Tibial nerve (tissue), 4 donors: ENCODE results near the gene SPNS3. TPM values are rescaled to one million over a fixed set of nuclear protein-coding genes. Genes with fewer than 3 reads are reported as not detected.

Experiments
- DNase-seq, 2 donors: peaks; one replicate each; pipeline ENCODE4 v3.0.0-alpha.2; 2019; ENCODE audit warnings: low spot score in 2 of 2
- H3K27ac ChIP-seq, 4 donors: fragments of 200-600 bp; sonication (generic) in 3 of 4; one replicate each; pipeline ENCODE4 v1.5.1; 2017 to 2019; ENCODE audit warnings: mild to moderate bottlenecking in 1 of 4
- H3K27me3 ChIP-seq, 2 donors: fragments of 200-600 bp; sonication (generic) in 1 of 2; one replicate each; pipeline versions ENCODE4 v1.5.1 to v1.6.0; 2017 to 2019
- H3K36me3 ChIP-seq, 3 donors: fragments of 200-600 bp; sonication (generic); one replicate each; pipeline ENCODE4 v1.5.1; 2018 to 2019
- H3K4me1 ChIP-seq, 4 donors: fragments of 200-600 bp; sonication (generic) in 3 of 4; one replicate each; pipeline ENCODE4 v1.5.1; 2017 to 2019
- H3K4me3 ChIP-seq, 4 donors: fragments of 200-600 bp; sonication (generic) in 3 of 4; one replicate each; pipeline ENCODE4 v1.5.1; 2017 to 2019; ENCODE audit warnings: mild to moderate bottlenecking in 1 of 4, moderate library complexity in 1 of 4
- H3K9me3 ChIP-seq, 4 donors: fragments of 200-600 bp; sonication (generic) in 3 of 4; one replicate each; pipeline ENCODE4 v1.5.1; 2017 to 2019
- CTCF ChIP-seq, 5 experiments: fragments of 200-600 bp in 3 of 5; fragments of 450-650 bp in 2 of 5; sonication (generic) in 3 of 5; IDR thresholded peaks; one replicate each; pipeline ENCODE4 v1.5.1; 2016 to 2019; ENCODE audit warnings: antibody characterized with exemption in 5 of 5, mild to moderate bottlenecking in 3 of 5, moderate library complexity in 2 of 5
- EP300 ChIP-seq, 2 donors: sonication (generic); formaldehyde crosslinking; IDR thresholded peaks; one replicate each; pipeline ENCODE4 v1.6.1; 2017; ENCODE audit warnings: antibody characterized with exemption in 2 of 2, mild to moderate bottlenecking in 1 of 2
- POLR2A ChIP-seq, 2 donors: fragments of 450-650 bp; IDR thresholded peaks; one replicate each; pipeline ENCODE4 v1.6.1; 2017; ENCODE audit warnings: antibody characterized with exemption in 2 of 2, mild to moderate bottlenecking in 2 of 2, moderate library complexity in 2 of 2
- WGBS, 2 donors: methylation state at CpG; one replicate each; pipeline ENCODE4 v1.1.5; 2018; 5-methylcytosine and 5-hydroxymethylcytosine counted together
- total RNA-seq, 4 donors: library from RNA; depleted of rRNA; stranded (reverse); fragments of >200 nt; gene quantifications; one replicate each; pipeline ENCODE4 v1.1.0, GENCODE V29; 2016

The SPNS3 gene
- total RNA-seq, 4 donors from 2014 or later, result 0.44 TPM; not detected in 3

DNA sequence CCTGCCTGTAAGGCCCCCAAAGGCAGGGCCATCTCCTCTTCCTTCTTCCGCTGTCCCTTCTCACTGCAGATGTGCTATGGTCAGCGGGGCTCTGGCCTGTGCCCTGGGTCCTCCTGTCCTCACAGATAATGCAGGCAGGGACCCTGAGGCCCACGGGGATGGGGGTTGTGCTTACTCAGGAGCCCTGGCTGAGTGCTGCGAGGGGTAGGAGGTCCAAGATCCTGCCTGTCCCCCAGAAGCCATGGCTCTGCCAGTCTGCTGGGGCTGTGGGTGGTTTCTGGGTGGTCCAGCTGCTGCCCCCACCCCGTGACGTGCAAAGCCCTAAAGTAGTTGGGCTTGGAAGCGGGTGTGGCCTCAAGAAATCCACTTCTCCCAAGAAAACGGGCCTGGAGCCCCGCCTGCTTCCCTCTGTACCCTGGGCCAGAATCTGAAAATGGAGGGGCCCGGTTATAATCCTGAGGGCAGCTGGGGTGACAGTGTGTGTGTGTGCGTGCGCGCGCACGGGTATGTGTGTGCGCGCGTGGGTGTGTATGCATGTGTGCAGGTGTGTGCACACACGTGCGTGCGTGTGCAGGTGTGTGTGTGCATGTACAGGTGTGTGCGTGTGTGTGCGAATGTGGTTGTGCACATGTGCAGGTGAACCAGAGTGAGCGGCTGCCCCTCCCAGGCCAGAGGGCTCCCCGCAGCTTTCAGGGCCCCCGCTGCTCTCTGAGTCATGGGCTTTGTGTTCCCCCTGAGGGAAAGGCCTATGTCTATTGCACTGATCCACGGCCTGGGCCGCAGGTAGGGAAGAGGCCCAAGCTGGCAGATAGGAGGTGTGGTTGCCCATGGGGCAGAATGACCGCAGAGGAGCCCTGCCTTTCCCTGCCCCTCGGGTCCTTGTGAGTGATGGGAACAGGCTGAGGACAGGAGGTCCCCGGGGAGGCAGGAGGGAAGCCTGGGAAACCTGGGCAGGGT lies 78.7 kb downstream of the SPNS3 start:
- Histone ChIP-seq H3K27ac (no peak overlapping the region), H3K27me3 (no peaks in the 10 kb centered on the region), H3K4me3 (no peak overlapping the region), H3K36me3 (no peaks in the 10 kb centered on the region), H3K9me3 (no peaks in the 10 kb centered on the region), H3K4me1 (peaks cover 0 to 8% (median 2%) of the 10 kb centered on the region in 4 donors)
- TF ChIP-seq CTCF (IDR thresholded peaks at IDR 0.05) (no peak), EP300 (IDR thresholded peaks at IDR 0.05) (no peak), POLR2A (IDR thresholded peaks at IDR 0.05) (no peak)
- 84 to 89% methylated on average over 29 of the region's 31 CpGs for WGBS, 2 donors
- no peak for DNase-seq

DNA sequence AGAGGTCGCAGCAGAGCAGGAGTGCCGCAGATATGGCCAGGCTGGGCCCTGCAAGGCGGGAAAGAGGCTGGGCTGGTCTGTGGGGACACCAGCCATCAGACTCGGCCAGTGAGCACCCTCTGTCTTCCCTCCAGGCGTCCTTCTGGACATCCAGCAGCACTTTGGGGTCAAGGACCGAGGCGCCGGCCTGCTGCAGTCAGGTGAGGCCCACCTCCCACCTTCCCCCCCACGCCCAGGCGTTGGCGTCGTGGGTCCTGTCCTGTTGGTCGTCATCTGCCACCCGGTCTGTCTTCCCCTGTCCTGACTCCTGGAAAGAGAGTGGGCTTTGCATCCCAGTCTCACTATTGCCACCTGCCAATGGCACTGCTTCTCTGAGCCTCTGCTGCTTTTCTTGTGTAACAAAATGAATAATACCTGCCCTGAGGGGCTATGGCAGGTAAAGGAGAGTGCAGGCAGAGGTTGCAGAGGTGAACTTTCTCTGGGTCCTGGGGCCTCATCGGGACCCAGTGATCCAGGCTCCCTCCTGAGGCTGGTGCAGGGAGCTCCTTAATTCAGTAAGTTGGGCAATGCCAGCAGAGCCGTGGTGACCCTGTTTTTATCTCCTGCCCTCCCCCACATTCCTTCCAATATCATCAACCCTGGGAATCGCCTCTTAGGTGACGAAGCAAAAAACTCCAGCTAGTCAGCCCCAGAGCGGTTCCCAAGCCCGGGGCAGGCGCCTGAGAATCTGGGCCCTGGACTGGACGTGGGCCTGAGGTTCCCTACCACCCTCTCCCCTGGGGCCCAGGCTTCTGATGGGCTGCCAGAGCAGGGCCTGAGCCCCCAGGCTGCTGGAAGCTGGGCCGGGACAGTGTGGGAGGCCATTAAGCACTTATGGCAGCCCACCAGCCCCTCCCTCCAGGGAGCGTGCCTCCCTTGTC lies 79.6 kb downstream of the SPNS3 start:
- Histone ChIP-seq H3K4me3 (no peak overlapping the region), H3K27ac (peak overlapping the region in 2 of 4 donors; percentile 28 to 29), H3K36me3 (no peaks in the 10 kb centered on the region), H3K27me3 (no peaks in the 10 kb centered on the region), H3K9me3 (no peaks in the 10 kb centered on the region), H3K4me1 (peaks cover 0 to 8% (median 2%) of the 10 kb centered on the region in 4 donors)
- no peak for DNase-seq
- WGBS, 2 donors, result 75 to 82% methylated on average over 24 of the region's 24 CpGs
- TF ChIP-seq POLR2A (IDR thresholded peaks at IDR 0.05) (no peak), CTCF (IDR thresholded peaks at IDR 0.05) (no peak), EP300 (IDR thresholded peaks at IDR 0.05) (no peak)

DNA sequence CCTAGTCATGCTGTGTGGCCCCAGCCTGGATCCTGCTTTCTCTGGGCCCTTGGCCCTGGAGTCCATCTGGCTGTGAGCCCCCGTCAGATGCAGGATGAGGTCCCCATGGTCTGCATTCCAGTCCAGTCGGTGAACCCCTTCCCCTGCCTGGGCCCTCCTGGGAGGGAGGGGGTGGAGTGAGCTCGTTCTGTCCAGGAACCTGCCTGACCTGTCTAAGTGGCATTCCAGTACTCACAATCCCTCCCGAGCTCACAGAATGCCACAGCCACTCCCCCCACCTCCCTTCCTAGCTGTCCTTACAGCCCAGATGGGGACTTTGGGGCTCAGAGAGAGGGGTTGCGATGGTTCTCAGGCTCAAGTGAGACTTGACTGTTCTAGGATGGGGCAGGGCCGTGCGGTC lies 80.5 kb downstream of the SPNS3 start:
- WGBS, 2 donors, result 51 to 82% methylated on average over 4 to 7 of the region's 7 CpGs
- H3K9me3 ChIP-seq, result no peaks in the 10 kb centered on the region

GRCh38 chr17:4514779-4515178 lies 81.0 kb downstream of the SPNS3 start:
- TF ChIP-seq POLR2A (IDR thresholded peaks at IDR 0.05) (no peak), CTCF (IDR thresholded peaks at IDR 0.05) (no peak), EP300 (IDR thresholded peaks at IDR 0.05) (no peak)
- Histone ChIP-seq H3K27ac (no peak overlapping the region), H3K36me3 (no peaks in the 10 kb centered on the region), H3K4me1 (peaks cover 0 to 13% (median under 1%) of the 10 kb centered on the region in 4 donors), H3K27me3 (no peaks in the 10 kb centered on the region), H3K4me3 (no peak overlapping the region), H3K9me3 (no peaks in the 10 kb centered on the region)
- 70 to 72% methylated on average over 10 to 11 of the region's 11 CpGs for WGBS, 2 donors
- no peak for DNase-seq

More for the DNA sequence above, 80.5 kb downstream of the SPNS3 start:
- Histone ChIP-seq H3K27ac (peak overlapping the region in 2 of 4 donors; percentile 28 to 29), H3K4me3 (no peak overlapping the region), H3K27me3 (no peaks in the 10 kb centered on the region), H3K36me3 (no peaks in the 10 kb centered on the region), H3K4me1 (peaks cover 0 to 12% (median 3%) of the 10 kb centered on the region in 4 donors)
- no peak for DNase-seq
- no peak for TF ChIP-seq POLR2A (IDR thresholded peaks at IDR 0.05)

DNA sequence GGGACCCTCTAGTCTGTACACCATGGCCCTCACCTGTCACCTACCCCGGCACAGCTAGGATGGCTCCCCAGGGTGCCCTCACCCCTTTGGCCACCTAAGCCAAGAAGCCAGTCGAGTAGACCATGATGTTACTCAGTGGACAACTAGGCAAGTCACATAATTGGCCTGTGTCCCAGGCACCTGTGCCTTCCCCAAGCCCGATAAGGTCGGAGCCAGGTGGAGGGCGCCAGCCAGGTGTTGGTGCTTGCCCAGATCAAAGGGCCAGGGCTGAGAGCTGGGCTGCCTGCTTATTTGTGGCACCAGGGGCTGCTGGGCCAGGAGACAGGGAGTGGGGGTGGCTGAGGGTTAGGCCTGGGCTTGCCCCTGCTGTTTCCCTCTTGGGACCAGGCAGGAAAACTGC lies 81.8 kb downstream of the SPNS3 start:
- WGBS, 2 donors, result 81 to 98% methylated on average over 5 of the region's 5 CpGs
- Histone ChIP-seq H3K27me3 (no peaks in the 10 kb centered on the region), H3K4me3 (no peak overlapping the region), H3K36me3 (no peaks in the 10 kb centered on the region), H3K4me1 (peaks cover 0 to 16% (median 0%) of the 10 kb centered on the region in 4 donors), H3K27ac (no peak overlapping the region), H3K9me3 (no peaks in the 10 kb centered on the region)
- DNase-seq, result no peak
- no peak for TF ChIP-seq CTCF (IDR thresholded peaks at IDR 0.05)
- TF ChIP-seq POLR2A (IDR thresholded peaks at IDR 0.05), result no peak
- TF ChIP-seq EP300 (IDR thresholded peaks at IDR 0.05), result no peak
